ENCODE measurements around the gene MRPS30. TPM values are rescaled to one million over a fixed set of nuclear protein-coding genes. Genes with fewer than 3 reads are reported as not detected.

Gene MRPS30
- total RNA-seq, 1 donor from 2014 or later, result 87.4 TPM

DNA sequence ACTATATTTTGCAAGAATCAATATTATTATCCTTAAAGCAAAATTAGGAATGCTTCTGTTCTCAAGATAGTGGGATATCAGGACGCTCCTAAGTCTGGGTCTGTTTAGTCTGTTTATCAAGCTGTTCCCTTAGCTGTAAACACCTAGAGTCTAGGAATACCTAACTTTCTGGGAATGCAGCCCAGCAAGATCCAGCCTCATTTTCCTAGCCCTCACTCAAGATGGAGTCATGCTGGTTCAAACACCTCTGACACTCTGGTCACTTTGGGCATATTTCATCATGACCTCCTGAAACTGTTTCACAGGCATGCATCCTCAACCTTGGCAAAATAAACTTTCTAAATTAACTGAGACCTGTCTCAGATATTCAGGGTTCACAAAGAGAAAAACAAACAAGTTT, 14.4 kb upstream of the MRPS30 start:
- Mint-ChIP-seq H3K9me3 (peaks cover 33% of the 10 kb centered on the region), H3K4me1 (no peaks in the 10 kb centered on the region), H3K27me3 (ENCODE audit: insufficient read depth, low read depth) (no peaks in the 10 kb centered on the region), H3K36me3 (no peaks in the 10 kb centered on the region), H3K4me3 (no peak overlapping the region), H3K27ac (no peak overlapping the region)
- H3K4me2 ChIP-seq, result no peak overlapping the region
- H4K20me1 ChIP-seq (ENCODE audit: low read depth), result no peaks in the 10 kb centered on the region
- no peak for TF ChIP-seq EZH2 (IDR thresholded peaks at IDR 0.05)
- no peak for TF ChIP-seq EZH2phosphoT487 (IDR thresholded peaks at IDR 0.05)
- TF ChIP-seq, protein P1, sequence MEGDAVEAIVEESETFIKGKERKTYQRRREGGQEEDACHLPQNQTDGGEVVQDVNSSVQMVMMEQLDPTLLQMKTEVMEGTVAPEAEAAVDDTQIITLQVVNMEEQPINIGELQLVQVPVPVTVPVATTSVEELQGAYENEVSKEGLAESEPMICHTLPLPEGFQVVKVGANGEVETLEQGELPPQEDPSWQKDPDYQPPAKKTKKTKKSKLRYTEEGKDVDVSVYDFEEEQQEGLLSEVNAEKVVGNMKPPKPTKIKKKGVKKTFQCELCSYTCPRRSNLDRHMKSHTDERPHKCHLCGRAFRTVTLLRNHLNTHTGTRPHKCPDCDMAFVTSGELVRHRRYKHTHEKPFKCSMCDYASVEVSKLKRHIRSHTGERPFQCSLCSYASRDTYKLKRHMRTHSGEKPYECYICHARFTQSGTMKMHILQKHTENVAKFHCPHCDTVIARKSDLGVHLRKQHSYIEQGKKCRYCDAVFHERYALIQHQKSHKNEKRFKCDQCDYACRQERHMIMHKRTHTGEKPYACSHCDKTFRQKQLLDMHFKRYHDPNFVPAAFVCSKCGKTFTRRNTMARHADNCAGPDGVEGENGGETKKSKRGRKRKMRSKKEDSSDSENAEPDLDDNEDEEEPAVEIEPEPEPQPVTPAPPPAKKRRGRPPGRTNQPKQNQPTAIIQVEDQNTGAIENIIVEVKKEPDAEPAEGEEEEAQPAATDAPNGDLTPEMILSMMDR (IDR thresholded peaks at IDR 0.05), result no peak
- no peaks in the 10 kb centered on the region for H3K79me2 ChIP-seq (ENCODE audit: low read depth)
- no peak overlapping the region for H3K4me3 ChIP-seq
- no peaks in the 10 kb centered on the region for H3K4me1 ChIP-seq
- no peak overlapping the region for H2AFZ ChIP-seq (replicated peaks)
- no peak overlapping the region for H3K27ac ChIP-seq
- H3K9ac ChIP-seq, result no peak overlapping the region
- H3K9me3 ChIP-seq (ENCODE audit: low read depth), result peaks cover 14% of the 10 kb centered on the region
- peaks cover 7% of the 10 kb centered on the region for H3K36me3 ChIP-seq
- no peaks in the 10 kb centered on the region for H3K27me3 ChIP-seq
- no peaks in the 10 kb centered on the region for H3F3A ChIP-seq (ENCODE audit: low read depth)
- no peak for DNase-seq (ENCODE audit: low spot score)

DNA sequence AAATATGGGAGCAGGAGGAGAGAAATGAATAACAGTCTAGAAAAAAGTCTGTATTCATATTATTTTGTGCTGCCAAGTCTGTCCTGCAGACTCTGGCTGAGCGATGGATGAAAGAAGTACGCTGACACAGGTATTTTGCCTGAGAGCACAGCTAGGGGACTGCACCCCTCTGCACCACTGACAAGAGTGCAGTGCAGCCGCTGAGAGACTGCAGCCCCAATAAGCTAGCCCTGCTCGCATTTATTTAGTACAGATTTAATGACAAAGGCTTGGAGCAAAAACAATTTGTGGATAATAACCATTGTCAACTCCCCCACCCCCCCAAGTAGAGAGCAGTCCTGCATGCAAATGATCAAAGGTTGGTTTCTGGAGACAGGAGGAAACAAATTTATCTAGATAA, 13.3 kb upstream of the MRPS30 start:
- DNase-seq (ENCODE audit: low spot score), result no peak

DNA sequence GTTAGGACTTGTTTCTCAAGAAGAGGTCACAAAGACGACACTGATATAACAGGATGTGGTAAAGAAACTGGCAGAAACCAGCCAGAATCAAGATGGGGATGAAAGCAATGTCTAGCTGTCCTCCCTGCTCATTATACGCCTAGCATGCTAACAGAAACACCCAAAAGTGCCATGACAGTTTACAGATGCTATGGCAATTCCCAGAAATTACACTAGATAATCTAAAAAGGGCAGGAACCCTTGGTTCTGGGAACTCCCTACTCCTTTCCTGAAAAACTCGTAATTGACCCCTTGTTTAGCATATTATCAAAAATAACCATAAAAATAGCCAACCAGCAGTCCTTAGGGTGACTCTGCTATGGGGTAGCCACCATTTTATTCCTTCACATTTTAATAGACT, 10.9 kb upstream of the MRPS30 start:
- no peaks in the 10 kb centered on the region for H3K4me1 ChIP-seq
- TF ChIP-seq, protein P1 (IDR thresholded peaks at IDR 0.05), result no peak
- TF ChIP-seq EZH2 (IDR thresholded peaks at IDR 0.05), result no peak
- TF ChIP-seq EZH2phosphoT487 (IDR thresholded peaks at IDR 0.05), result no peak
- no peak overlapping the region for H3K27ac ChIP-seq
- Mint-ChIP-seq H3K36me3 (no peaks in the 10 kb centered on the region), H3K9me3 (peaks cover 22% of the 10 kb centered on the region), H3K27ac (no peak overlapping the region), H3K27me3 (ENCODE audit: insufficient read depth, low read depth) (no peaks in the 10 kb centered on the region), H3K4me3 (no peak overlapping the region), H3K4me1 (no peaks in the 10 kb centered on the region)
- no peaks in the 10 kb centered on the region for H4K20me1 ChIP-seq (ENCODE audit: low read depth)
- DNase-seq (ENCODE audit: low spot score), result no peak
- H3K9ac ChIP-seq, result no peak overlapping the region
- no peak overlapping the region for H3K4me3 ChIP-seq
- no peaks in the 10 kb centered on the region for H3K27me3 ChIP-seq
- H3F3A ChIP-seq (ENCODE audit: low read depth), result no peaks in the 10 kb centered on the region
- H3K79me2 ChIP-seq (ENCODE audit: low read depth), result no peaks in the 10 kb centered on the region
- no peak overlapping the region for H3K4me2 ChIP-seq
- H2AFZ ChIP-seq (replicated peaks), result no peak overlapping the region
- H3K9me3 ChIP-seq (ENCODE audit: low read depth), result peaks cover 19% of the 10 kb centered on the region
- H3K36me3 ChIP-seq, result peaks cover 7% of the 10 kb centered on the region

More for the DNA sequence above, 13.3 kb upstream of the MRPS30 start:
- no peak overlapping the region for H3K4me3 ChIP-seq
- Mint-ChIP-seq H3K4me3 (no peak overlapping the region), H3K9me3 (peaks cover 30% of the 10 kb centered on the region), H3K27me3 (ENCODE audit: insufficient read depth, low read depth) (no peaks in the 10 kb centered on the region), H3K36me3 (no peaks in the 10 kb centered on the region), H3K27ac (no peak overlapping the region), H3K4me1 (no peaks in the 10 kb centered on the region)
- H3K4me2 ChIP-seq, result no peak overlapping the region
- H3K27ac ChIP-seq, result no peak overlapping the region
- H3K4me1 ChIP-seq, result no peaks in the 10 kb centered on the region
- H3K9ac ChIP-seq, result no peak overlapping the region
- H3K9me3 ChIP-seq (ENCODE audit: low read depth), result peaks cover 19% of the 10 kb centered on the region
- no peaks in the 10 kb centered on the region for H4K20me1 ChIP-seq (ENCODE audit: low read depth)
- H3K27me3 ChIP-seq, result no peaks in the 10 kb centered on the region
- TF ChIP-seq EZH2 (IDR thresholded peaks at IDR 0.05) (no peak), EZH2phosphoT487 (IDR thresholded peaks at IDR 0.05) (no peak)
- TF ChIP-seq, protein P1 (IDR thresholded peaks at IDR 0.05), result no peak
- no peaks in the 10 kb centered on the region for H3F3A ChIP-seq (ENCODE audit: low read depth)
- no peak overlapping the region for H2AFZ ChIP-seq (replicated peaks)
- H3K36me3 ChIP-seq, result peaks cover 7% of the 10 kb centered on the region
- H3K79me2 ChIP-seq (ENCODE audit: low read depth), result no peaks in the 10 kb centered on the region
